ENCODE results near the gene FRMD4A.

Gene FRMD4A

GRCh38 chr10:14009371-14010100, 321.2 kb downstream of the FRMD4A start:
- peak; percentile 25 for DNase-seq

GRCh38 chr10:14008740-14009080, 322.0 kb downstream of the FRMD4A start:
- no peak for DNase-seq

GRCh38 chr10:14004536-14004935, 326.2 kb downstream of the FRMD4A start:
- no peak for DNase-seq

GRCh38 chr10:14003517-14004184, 327.1 kb downstream of the FRMD4A start:
- no peak for DNase-seq

- DNase-seq, result no peak
Measured at GRCh38 chr10:14001298-14002040, 329.3 kb downstream of the FRMD4A start.

- no peak for DNase-seq
Measured at GRCh38 chr10:13998163-13998835, 332.4 kb downstream of the FRMD4A start.

- no peak for DNase-seq
Measured at GRCh38 chr10:13997650-13998049, 333.1 kb downstream of the FRMD4A start.

GRCh38 chr10:13994932-13995331, 335.8 kb downstream of the FRMD4A start:
- no peak for DNase-seq

GRCh38 chr10:13993673-13994089, 337.0 kb downstream of the FRMD4A start:
- DNase-seq, result no peak

- no peak for DNase-seq
Measured at GRCh38 chr10:13993169-13993568, 337.6 kb downstream of the FRMD4A start.

- DNase-seq, result no peak
Measured at GRCh38 chr10:13991353-13991752, 339.4 kb downstream of the FRMD4A start.

- no peak for DNase-seq
Measured at GRCh38 chr10:13990946-13991345, 339.8 kb downstream of the FRMD4A start.

GRCh38 chr10:13990392-13990805, 340.3 kb downstream of the FRMD4A start:
- DNase-seq, result no peak

GRCh38 chr10:13989616-13990015, 341.1 kb downstream of the FRMD4A start:
- no peak for DNase-seq

GRCh38 chr10:13987446-13987845, 343.3 kb downstream of the FRMD4A start:
- no peak for DNase-seq

GRCh38 chr10:13984647-13985155, 346.0 kb downstream of the FRMD4A start:
- DNase-seq, result no peak

GRCh38 chr10:13983035-13983434, 347.7 kb downstream of the FRMD4A start:
- no peak for DNase-seq

- DNase-seq, result no peak
Measured at GRCh38 chr10:13978533-13979115, 352.1 kb downstream of the FRMD4A start.

GRCh38 chr10:13977861-13978532, 352.7 kb downstream of the FRMD4A start:
- no peak for DNase-seq

GRCh38 chr10:13973742-13974141, 357.0 kb downstream of the FRMD4A start:
- DNase-seq, result no peak

GRCh38 chr10:13972609-13973008, 358.1 kb downstream of the FRMD4A start:
- no peak for DNase-seq
